Measurements from ENCODE around the gene CARD16. TPM values are rescaled to one million over a fixed set of nuclear protein-coding genes. Genes with fewer than 3 reads are reported as not detected.
"Not testable (repeated sequence)": the region's sequence is repeated elsewhere in the genome, so short reads cannot be mapped to it uniquely, and the experiment has no call there.

CARD16 gene
- total RNA-seq, 2 experiments from 2014 or later, result 8.6 to 10.5 TPM

- Mint-ChIP-seq H3K4me1 (ENCODE audit: low read depth) (peaks cover 45% of the 10 kb centered on the region), H3K27me3 (no peaks in the 10 kb centered on the region), H3K27ac (no peak overlapping the region), H3K4me3 (no peak overlapping the region), H3K36me3 (peaks cover 20% of the 10 kb centered on the region), H3K9me3 (peaks cover 11% of the 10 kb centered on the region)
- intact Hi-C loops (cut with micrococcal nuclease), result no loop called here
- ChIA-PET POLR2A (no interaction called here), CTCF (no interaction called here)
- no peak for DNase-seq
These were observed 4.4 kb downstream of the CARD16 start for GRCh38 chr11:105040703-105041102.

DNA sequence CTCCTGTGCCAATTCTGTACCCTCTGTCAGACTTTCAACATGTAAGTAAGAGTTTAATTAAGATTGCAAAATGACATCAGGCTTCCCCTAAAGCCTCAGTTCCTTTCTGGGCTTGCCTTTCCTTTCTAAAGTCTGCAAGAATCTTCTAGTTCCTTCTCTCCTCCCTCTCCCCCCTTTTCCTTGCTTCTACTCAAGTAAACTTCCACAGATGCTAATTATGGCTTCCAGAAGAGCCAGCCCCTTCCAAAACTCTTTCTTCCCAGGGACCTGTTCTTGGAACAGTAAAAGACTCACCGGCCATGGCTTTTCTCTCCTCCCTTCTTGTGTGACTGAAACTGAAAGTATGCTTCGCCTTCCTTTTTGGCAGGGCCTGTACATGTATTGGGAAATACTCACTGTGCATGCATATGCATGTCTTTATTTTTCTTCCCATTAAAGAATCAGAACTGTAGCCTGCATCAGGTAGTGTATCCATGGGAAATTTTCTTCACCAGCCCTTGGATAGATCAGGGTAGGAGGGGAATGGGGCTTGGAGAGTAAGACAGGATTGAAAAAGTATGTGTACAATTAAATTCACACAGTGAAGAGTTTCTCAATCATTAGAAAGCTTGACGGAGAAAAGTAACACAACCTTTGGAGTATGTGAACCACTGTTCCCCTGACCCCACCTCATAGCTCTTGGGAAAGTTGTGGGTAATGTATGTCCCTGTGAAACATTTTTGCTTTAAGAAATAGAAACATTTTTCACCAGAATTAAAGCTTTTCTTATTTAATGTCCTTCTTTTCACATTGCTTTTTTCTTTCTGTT lies 10.1 kb downstream of the CARD16 start, which contains the start of gene CASP1:
TSS of gene CASP1 (minus strand) at position 332 of the 808 bp plus-strand sequence. CDS start at position 301, 31 bp downstream.
- H3K4me1 Mint-ChIP-seq (ENCODE audit: low read depth), result peaks cover 42% of the 10 kb centered on the region
- DNase-seq, result peak; percentile 45

DNA sequence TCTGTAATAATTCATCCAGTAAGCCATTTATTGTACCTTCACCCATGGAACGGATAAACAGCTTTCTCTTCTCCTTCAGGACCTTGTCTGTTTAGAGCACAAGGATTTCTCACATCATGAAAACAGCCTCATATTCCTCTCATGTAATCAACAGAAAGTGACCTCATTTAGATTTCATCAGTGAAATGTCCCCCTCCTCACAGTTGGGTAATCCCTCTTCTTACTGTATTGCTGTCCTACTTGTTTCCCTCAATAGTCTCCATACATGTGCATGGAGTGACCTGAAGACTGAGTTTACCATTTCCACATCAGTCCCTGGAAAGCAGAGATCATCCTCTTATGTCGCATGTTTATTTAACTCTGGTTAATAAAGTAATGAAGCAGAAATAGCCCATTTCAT lies 10.7 kb downstream of the CARD16 start:
- Mint-ChIP-seq H3K27ac (peak overlapping the region; percentile 94), H3K4me3 (peak overlapping the region; percentile 88), H3K36me3 (peaks cover 27% of the 10 kb centered on the region), H3K9me3 (peaks cover 11% of the 10 kb centered on the region), H3K4me1 (ENCODE audit: low read depth) (peaks cover 45% of the 10 kb centered on the region)
- DNase-seq, H3K27me3 Mint-ChIP-seq, POLR2A ChIA-PET: not testable (repeated sequence)
- CTCF ChIA-PET, result interaction anchor here (1.1 kb wide), 1 partner anchor 87 kb away, joined by 3 read pairs; no protein-coding TSS in a partner anchor
- intact Hi-C loops (cut with micrococcal nuclease), result loop anchor here (2.0 to 10.0 kb wide), 2 partner anchors 66 to 260 kb away; no protein-coding TSS in a partner anchor

More for the DNA sequence above, 10.1 kb downstream of the CARD16 start, which contains the start of gene CASP1:
- Mint-ChIP-seq H3K4me3 (peak within 1 kb of the TSS; percentile 88), H3K27me3 (no peaks in the 10 kb centered on the region), H3K27ac (peak within 1 kb of the TSS; percentile 94), H3K9me3 (peaks cover 11% of the 10 kb centered on the region), H3K36me3 (peaks cover 26% of the 10 kb centered on the region)
- POLR2A ChIA-PET, result no interaction called here
- CTCF ChIA-PET, result no interaction called here
- intact Hi-C loops (cut with micrococcal nuclease), result loop anchor here (2.0 to 10.0 kb wide), 2 partner anchors 66 to 260 kb away; no protein-coding TSS in a partner anchor

DNA sequence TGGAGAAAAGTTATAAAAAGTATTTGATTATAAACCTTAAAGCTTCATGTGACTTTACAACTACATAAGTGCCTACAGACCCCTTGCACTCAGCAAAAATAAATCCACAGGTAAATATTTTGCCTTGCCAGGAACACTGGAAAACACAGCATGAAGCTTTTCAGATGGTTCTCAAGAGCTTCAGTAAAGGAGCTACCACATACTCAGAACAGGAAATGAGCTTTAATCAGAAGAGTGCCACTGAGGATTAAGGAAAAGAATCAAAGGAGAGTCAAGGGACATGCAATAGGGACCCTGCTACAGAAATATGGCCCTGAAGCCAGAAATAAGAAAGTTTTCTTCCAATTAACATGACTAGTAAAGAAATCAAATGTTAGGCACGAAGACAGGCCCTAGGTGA lies 11.4 kb downstream of the CARD16 start:
- Mint-ChIP-seq H3K36me3 (peaks cover 30% of the 10 kb centered on the region), H3K4me3 (peak overlapping the region; percentile 88), H3K27me3 (no peaks in the 10 kb centered on the region), H3K4me1 (ENCODE audit: low read depth) (peaks cover 51% of the 10 kb centered on the region), H3K27ac (peak overlapping the region; percentile 94), H3K9me3 (peaks cover 11% of the 10 kb centered on the region)
- intact Hi-C loops (cut with micrococcal nuclease), result loop anchor here (1.0 to 10.0 kb wide), 4 partner anchors 12 to 261 kb away; partner anchors contain the start of genes CARD16 and CASP4
- CTCF ChIA-PET, result interaction anchor here (1.1 kb wide), 1 partner anchor 87 kb away, joined by 3 read pairs; no protein-coding TSS in a partner anchor
- no peak for DNase-seq
- POLR2A ChIA-PET, result no interaction called here

GRCh38 chr11:105033343-105033742 lies 11.8 kb downstream of the CARD16 start:
- intact Hi-C loops (cut with micrococcal nuclease), result loop anchor here (1.0 to 10.0 kb wide), 3 partner anchors 12 to 261 kb away; partner anchors contain the start of genes CARD16 and CASP4
- H3K4me3 Mint-ChIP-seq, result peak overlapping the region; percentile 88
- no peak for DNase-seq
- peak overlapping the region; percentile 94 for H3K27ac Mint-ChIP-seq
- POLR2A ChIA-PET, result no interaction called here
- H3K9me3 Mint-ChIP-seq, result peaks cover 9% of the 10 kb centered on the region
- CTCF ChIA-PET, result interaction anchor here (1.1 kb wide), 1 partner anchor 86 kb away, joined by 3 read pairs; no protein-coding TSS in a partner anchor
- H3K4me1 Mint-ChIP-seq (ENCODE audit: low read depth), result peaks cover 53% of the 10 kb centered on the region
- no peaks in the 10 kb centered on the region for H3K27me3 Mint-ChIP-seq
- H3K36me3 Mint-ChIP-seq, result peaks cover 30% of the 10 kb centered on the region

DNA sequence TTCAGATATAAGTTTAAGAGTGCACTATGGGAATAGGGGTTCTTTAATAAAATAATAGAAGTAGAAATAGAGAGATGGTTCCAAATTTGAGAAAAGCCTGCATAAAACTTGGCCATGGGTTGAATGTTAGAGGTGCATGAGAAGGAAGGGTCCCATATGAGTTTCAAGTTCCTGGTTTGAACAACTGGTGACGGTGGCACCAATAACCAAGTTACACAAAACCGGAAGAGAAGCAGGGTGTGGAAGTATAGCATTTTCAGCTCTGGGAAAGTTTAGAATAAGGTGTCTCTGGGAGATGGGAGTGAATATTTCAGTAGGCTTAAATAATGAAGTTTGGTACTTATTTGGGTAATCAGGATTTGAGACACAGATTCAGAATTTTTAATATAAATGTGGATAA lies 12.6 kb downstream of the CARD16 start:
- ChIA-PET CTCF (no interaction called here), POLR2A (no interaction called here)
- Mint-ChIP-seq H3K4me3 (peak overlapping the region; percentile 51), H3K4me1 (ENCODE audit: low read depth) (peaks cover 58% of the 10 kb centered on the region), H3K9me3 (peaks cover 1% of the 10 kb centered on the region), H3K27ac (peak overlapping the region; percentile 39), H3K27me3 (no peaks in the 10 kb centered on the region), H3K36me3 (peaks cover 30% of the 10 kb centered on the region)
- intact Hi-C loops (cut with micrococcal nuclease), result loop anchor here (2.0 to 10.0 kb wide), 2 partner anchors 64 to 262 kb away; partner anchors contain the start of gene CASP4
- DNase-seq, result no peak

GRCh38 chr11:105027678-105028077 lies 17.5 kb downstream of the CARD16 start:
- H3K27me3 Mint-ChIP-seq, result no peaks in the 10 kb centered on the region
- H3K36me3 Mint-ChIP-seq, result peaks cover 42% of the 10 kb centered on the region
- POLR2A ChIA-PET, result no interaction called here
- CTCF ChIA-PET, result interaction anchor here (1.1 kb wide), 1 partner anchor 27 kb away, joined by 3 read pairs; no protein-coding TSS in a partner anchor
- no peak for DNase-seq
- peak overlapping the region; percentile 14 for H3K4me3 Mint-ChIP-seq
- peak overlapping the region; percentile 35 for H3K27ac Mint-ChIP-seq
- intact Hi-C loops (cut with micrococcal nuclease), result no loop called here
- H3K9me3 Mint-ChIP-seq, result no peaks in the 10 kb centered on the region
- H3K4me1 Mint-ChIP-seq (ENCODE audit: low read depth), result peaks cover 40% of the 10 kb centered on the region

GRCh38 chr11:105024394-105024793 lies 20.7 kb downstream of the CARD16 start:
- Mint-ChIP-seq H3K27me3 (no peaks in the 10 kb centered on the region), H3K27ac (no peak overlapping the region), H3K9me3 (no peaks in the 10 kb centered on the region), H3K4me1 (ENCODE audit: low read depth) (peaks cover 26% of the 10 kb centered on the region), H3K4me3 (no peak overlapping the region), H3K36me3 (peaks cover 27% of the 10 kb centered on the region)
- ChIA-PET POLR2A (no interaction called here), CTCF (no interaction called here)
- no peak for DNase-seq
- intact Hi-C loops (cut with micrococcal nuclease), result no loop called here

DNA sequence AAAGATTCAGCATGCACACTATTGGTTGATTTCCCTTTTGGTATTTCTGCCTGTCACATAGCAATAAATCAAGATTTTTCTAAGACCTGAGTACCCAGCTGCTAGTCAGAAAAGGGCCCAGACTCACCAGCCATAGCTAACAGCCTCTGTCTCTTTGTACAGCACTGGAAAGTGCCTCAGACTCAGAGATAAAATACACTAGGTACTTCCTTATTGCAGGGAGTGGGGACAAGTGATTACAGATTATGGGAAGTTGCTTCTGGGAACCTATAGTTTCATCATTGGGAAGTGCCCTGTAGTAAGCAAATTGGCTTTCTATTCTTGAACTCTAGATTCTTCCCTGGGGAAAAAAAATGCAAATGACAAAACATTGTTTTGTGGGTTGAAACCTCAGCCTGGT lies 22.1 kb downstream of the CARD16 start, which contains the start of gene CASP5:
TSS of gene CASP5 (minus strand) at position 166 of the 400 bp plus-strand sequence. CDS start at position 134, 32 bp downstream.
- no peak for DNase-seq
- Mint-ChIP-seq H3K36me3 (peaks cover 16% of the 10 kb centered on the region), H3K4me1 (ENCODE audit: low read depth) (peaks cover 14% of the 10 kb centered on the region), H3K4me3 (no peak within 1 kb of the TSS), H3K9me3 (no peaks in the 10 kb centered on the region), H3K27ac (no peak within 1 kb of the TSS), H3K27me3 (no peaks in the 10 kb centered on the region)
- ChIA-PET CTCF (no interaction called here), POLR2A (no interaction called here)
- intact Hi-C loops (cut with micrococcal nuclease), result no loop called here

DNA sequence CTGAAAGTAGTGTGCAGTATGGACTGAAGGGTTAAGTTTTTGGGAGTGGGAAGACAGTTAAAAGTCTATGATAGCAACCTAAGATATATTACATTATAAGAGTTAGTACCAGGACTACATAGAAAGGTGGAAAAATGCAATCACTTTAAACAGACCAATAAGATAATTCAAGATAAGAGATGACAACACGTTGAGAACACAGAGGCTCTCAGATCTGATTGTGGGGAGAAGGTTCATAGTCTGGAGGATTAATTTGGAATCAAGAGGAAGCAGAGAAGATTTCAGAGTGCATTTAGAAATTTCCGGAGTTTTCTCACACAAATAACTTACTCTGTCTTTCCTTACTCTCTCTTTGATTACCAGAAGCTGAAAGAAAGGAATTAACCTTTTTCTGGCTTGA lies 22.6 kb downstream of the CARD16 start:
- peaks cover 10% of the 10 kb centered on the region for H3K4me1 Mint-ChIP-seq (ENCODE audit: low read depth)
- POLR2A ChIA-PET, result no interaction called here
- H3K4me3 Mint-ChIP-seq, result no peak overlapping the region
- H3K9me3 Mint-ChIP-seq, result no peaks in the 10 kb centered on the region
- H3K27me3 Mint-ChIP-seq, result no peaks in the 10 kb centered on the region
- CTCF ChIA-PET, result no interaction called here
- peaks cover 12% of the 10 kb centered on the region for H3K36me3 Mint-ChIP-seq
- no peak overlapping the region for H3K27ac Mint-ChIP-seq
- DNase-seq, result no peak
- intact Hi-C loops (cut with micrococcal nuclease), result no loop called here

DNA sequence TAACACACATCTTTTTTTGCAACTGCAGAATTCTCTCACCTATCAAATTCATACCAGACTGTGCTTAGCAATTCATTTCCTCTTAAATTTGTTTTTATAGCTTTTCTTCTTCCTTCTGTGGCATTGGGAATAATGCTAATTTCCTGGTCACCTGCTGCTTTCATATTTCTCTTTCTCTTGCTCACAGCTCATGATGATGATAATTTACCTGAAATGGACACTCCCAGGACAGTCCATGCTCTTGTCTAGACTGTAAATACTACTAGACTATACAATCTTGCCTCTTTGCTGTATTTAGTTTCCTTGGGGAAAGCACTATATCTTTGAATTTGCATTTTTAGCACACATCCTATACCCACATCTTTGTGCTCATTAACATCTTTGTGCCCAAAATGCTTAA lies 37.7 kb downstream of the CARD16 start:
- intact Hi-C loops (cut with micrococcal nuclease), result no loop called here
- H3K9me3 Mint-ChIP-seq, result no peaks in the 10 kb centered on the region
- H3K36me3 Mint-ChIP-seq, result no peaks in the 10 kb centered on the region
- POLR2A ChIA-PET, result no interaction called here
- no peaks in the 10 kb centered on the region for H3K27me3 Mint-ChIP-seq
- DNase-seq, result no peak
- H3K27ac Mint-ChIP-seq, result no peak overlapping the region
- H3K4me1 Mint-ChIP-seq (ENCODE audit: low read depth), result no peaks in the 10 kb centered on the region
- CTCF ChIA-PET, result interaction anchor here (0.8 kb wide), 1 partner anchor 10 kb away, joined by 3 read pairs; no protein-coding TSS in a partner anchor
- H3K4me3 Mint-ChIP-seq, result no peak overlapping the region

DNA sequence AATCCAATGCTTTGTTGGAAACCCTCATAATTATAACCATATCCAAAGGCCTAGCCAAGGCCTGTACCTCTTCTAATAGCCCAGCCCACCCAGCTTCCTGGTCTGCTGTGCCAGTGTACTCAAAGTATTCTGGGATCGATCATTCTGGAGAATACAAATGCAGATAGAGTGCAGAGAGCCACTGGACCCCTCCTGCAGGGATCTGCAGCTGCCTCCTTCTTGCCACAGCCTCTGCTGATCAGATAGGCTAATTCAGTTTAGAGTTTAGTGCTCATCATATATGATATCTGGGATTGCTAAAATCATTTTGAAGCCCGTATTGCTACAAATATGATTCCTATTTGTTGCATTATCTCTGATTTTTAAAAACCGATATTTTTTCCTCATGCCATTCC lies 39.7 kb downstream of the CARD16 start:
- H3K27me3 Mint-ChIP-seq, result no peaks in the 10 kb centered on the region
- no peak for DNase-seq
- no peaks in the 10 kb centered on the region for H3K9me3 Mint-ChIP-seq
- H3K27ac Mint-ChIP-seq, result no peak overlapping the region
- intact Hi-C loops (cut with micrococcal nuclease), result no loop called here
- ChIA-PET CTCF (no interaction called here), POLR2A (no interaction called here)
- no peaks in the 10 kb centered on the region for H3K36me3 Mint-ChIP-seq
- H3K4me1 Mint-ChIP-seq (ENCODE audit: low read depth), result peaks cover 5% of the 10 kb centered on the region
- H3K4me3 Mint-ChIP-seq, result no peak overlapping the region
